HEK293 (cell line): ENCODE measurements around the gene TMX2.

Experiments used
- CTCF ChIA-PET: fragments of 350-600 bp; formaldehyde crosslinking; extraction: SDS; loops from one replicate; lab custom pipeline; 2021; ENCODE audit warnings: antibody characterized with exemption; lab: Yijun Ruan, JAX
- POLR2A ChIA-PET: fragments of 300-600 bp; formaldehyde crosslinking; extraction: SDS; loops from one replicate; lab custom pipeline; 2020; ENCODE audit warnings: antibody characterized with exemption, inconsistent platforms; lab: Yijun Ruan, JAX
- H3K27ac ChIP-seq: fragments of 200-500 bp; sonication (Bioruptor generic); 2 replicates; pipeline ENCODE4 v1.5.1; 2014; ENCODE audit warnings: low read depth, low read length, control low read depth, inconsistent platforms; ENCODE audit errors: extremely low read depth
- H3K36me3 ChIP-seq, 2 experiments: fragments of 200-500 bp in 1 of 2; sonication (Bioruptor generic) in 1 of 2; 1 replicate in 1 of 2; 2 replicates in 1 of 2; pipeline ENCODE4 v1.5.1; 2014 to 2017; ENCODE audit warnings: inconsistent platforms in 2 of 2, low read length in 2 of 2; ENCODE audit not compliant: control insufficient read depth in 2 of 2, insufficient read depth in 1 of 2
- H3K4me1 ChIP-seq: fragments of 200-500 bp; sonication (Bioruptor generic); 2 replicates; pipeline ENCODE4 v1.5.1; 2014; ENCODE audit warnings: mild to moderate bottlenecking, low read length, inconsistent platforms; ENCODE audit not compliant: control insufficient read depth, insufficient read depth
- H3K4me3 ChIP-seq: 2 replicates; pipeline ENCODE4 v1.5.1; 2011; ENCODE audit warnings: low read depth, mild to moderate bottlenecking, control low read depth, low read length, moderate library complexity
- H3K9me3 ChIP-seq: fragments of 200-500 bp; sonication (Bioruptor generic); 2 replicates; pipeline ENCODE4 v1.5.1; 2014; ENCODE audit warnings: low read depth, low read length, inconsistent platforms; ENCODE audit not compliant: control insufficient read depth, insufficient read depth
- INSM2 ChIP-seq: fragments of 450-650 bp; formaldehyde crosslinking; IDR thresholded peaks from 2 replicates; pipeline ENCODE4 v1.5.1; 2016; ENCODE audit warnings: missing biosample characterization, missing genetic modification characterization
- KLF16 ChIP-seq: fragments of 450-650 bp; formaldehyde crosslinking; IDR thresholded peaks from 2 replicates; pipeline ENCODE4 v1.5.1; 2017; ENCODE audit warnings: missing biosample characterization, missing genetic modification characterization
- PRDM2 ChIP-seq: fragments of 450-650 bp; formaldehyde crosslinking; IDR thresholded peaks from 2 replicates; pipeline ENCODE4 v1.5.1; 2016; ENCODE audit warnings: missing biosample characterization, missing genetic modification characterization, borderline replicate concordance
- RBAK ChIP-seq: fragments of 450-650 bp; formaldehyde crosslinking; IDR thresholded peaks from 2 replicates; pipeline ENCODE4 v1.5.1; 2016; ENCODE audit warnings: missing biosample characterization, missing genetic modification characterization
- SCRT1 ChIP-seq: fragments of 450-650 bp; formaldehyde crosslinking; IDR thresholded peaks from 2 replicates; pipeline ENCODE4 v1.5.1; 2016; ENCODE audit warnings: missing biosample characterization, missing genetic modification characterization, borderline replicate concordance
- SETDB1 ChIP-seq: IDR thresholded peaks from one replicate; pipeline ENCODE4 v1.6.1; 2017; ENCODE audit warnings: mild to moderate bottlenecking, low read length, moderate library complexity, mixed read lengths; ENCODE audit not compliant: insufficient read length
- SP7 ChIP-seq: fragments of 450-650 bp; formaldehyde crosslinking; IDR thresholded peaks from 2 replicates; pipeline ENCODE4 v1.5.1; 2016; ENCODE audit warnings: missing biosample characterization, missing genetic modification characterization
- WT1 ChIP-seq: fragments of 450-650 bp; formaldehyde crosslinking; IDR thresholded peaks from 2 replicates; pipeline ENCODE4 v1.5.1; 2016; ENCODE audit warnings: missing biosample characterization, missing genetic modification characterization
- ZEB2 ChIP-seq: fragments of 450-650 bp; formaldehyde crosslinking; IDR thresholded peaks from 2 replicates; pipeline ENCODE4 v1.5.1; 2016; ENCODE audit warnings: missing biosample characterization, missing genetic modification characterization
- ZIC2 ChIP-seq: fragments of 450-650 bp; formaldehyde crosslinking; IDR thresholded peaks from 2 replicates; pipeline ENCODE4 v1.5.1; 2016; ENCODE audit warnings: missing biosample characterization, missing genetic modification characterization
- ZNF16 ChIP-seq: fragments of 450-650 bp; formaldehyde crosslinking; IDR thresholded peaks from 2 replicates; pipeline ENCODE4 v1.5.1; 2016; ENCODE audit warnings: low read depth, missing biosample characterization, missing genetic modification characterization
- ZNF280C ChIP-seq: fragments of 450-650 bp; formaldehyde crosslinking; IDR thresholded peaks from 2 replicates; pipeline ENCODE4 v1.5.1; 2016; ENCODE audit warnings: missing biosample characterization, missing genetic modification characterization
- ZNF354C ChIP-seq: fragments of 450-650 bp; formaldehyde crosslinking; IDR thresholded peaks from 2 replicates; pipeline ENCODE4 v1.5.1; 2016; ENCODE audit warnings: missing biosample characterization, missing genetic modification characterization, low read depth, borderline replicate concordance
- ZNF394 ChIP-seq: fragments of 450-650 bp; formaldehyde crosslinking; IDR thresholded peaks from 2 replicates; pipeline ENCODE4 v1.5.1; 2016; ENCODE audit warnings: missing biosample characterization, missing genetic modification characterization, mild to moderate bottlenecking, moderate library complexity, borderline replicate concordance
- ZNF596 ChIP-seq: fragments of 450-650 bp; IDR thresholded peaks from 2 replicates; pipeline ENCODE4 v1.5.0; 2018; ENCODE audit warnings: missing biosample characterization, mild to moderate bottlenecking, missing genetic modification characterization, moderate library complexity
- ZNF654 ChIP-seq: fragments of 450-650 bp; formaldehyde crosslinking; IDR thresholded peaks from 2 replicates; pipeline ENCODE4 v1.5.1; 2016; ENCODE audit warnings: low read depth, missing biosample characterization, missing genetic modification characterization
- ZNF670 ChIP-seq: fragments of 450-650 bp; formaldehyde crosslinking; IDR thresholded peaks from 2 replicates; pipeline ENCODE4 v1.5.1; 2016; ENCODE audit warnings: missing biosample characterization, missing genetic modification characterization, low read depth
- ZXDB ChIP-seq: fragments of 450-650 bp; formaldehyde crosslinking; IDR thresholded peaks from 2 replicates; pipeline ENCODE4 v1.5.1; 2016; ENCODE audit warnings: missing biosample characterization, missing genetic modification characterization
- TF ChIP-seq, protein P1 (sequence below): fragments of 450-650 bp; formaldehyde crosslinking; IDR thresholded peaks from 2 replicates; pipeline ENCODE4 v1.5.1; 2017; ENCODE audit warnings: missing biosample characterization, missing genetic modification characterization
- TF ChIP-seq, protein P2 (sequence below): fragments of 450-650 bp; formaldehyde crosslinking; IDR thresholded peaks from 2 replicates; pipeline ENCODE4 v1.5.1; 2016; ENCODE audit warnings: missing biosample characterization, missing genetic modification characterization
- TF ChIP-seq, protein P3 (sequence below): fragments of 450-650 bp; IDR thresholded peaks from 2 replicates; pipeline ENCODE4 v1.5.1; 2018; ENCODE audit warnings: missing biosample characterization, mild to moderate bottlenecking, missing genetic modification characterization

Gene TMX2

DNA sequence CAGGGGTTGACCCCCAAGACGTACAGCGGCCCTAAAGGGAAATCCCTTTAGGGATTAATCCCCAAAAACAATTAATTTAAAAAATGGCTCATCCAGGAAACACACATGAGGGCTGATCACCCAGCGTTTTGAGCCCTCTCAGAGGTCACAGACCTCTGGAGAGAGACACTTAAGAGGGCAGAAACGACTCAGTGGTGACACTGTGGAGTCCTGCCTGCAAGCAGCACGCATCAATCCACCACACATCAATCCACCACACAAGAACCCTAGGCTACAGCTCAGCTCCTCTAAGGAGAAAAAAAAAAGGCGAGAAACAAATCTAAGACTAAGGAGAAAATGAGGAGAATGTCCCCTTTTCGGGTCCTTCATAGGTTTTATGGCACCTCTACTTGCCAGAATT, 16.4 kb downstream of the TMX2 start (continued):
- TF ChIP-seq, protein P1, sequence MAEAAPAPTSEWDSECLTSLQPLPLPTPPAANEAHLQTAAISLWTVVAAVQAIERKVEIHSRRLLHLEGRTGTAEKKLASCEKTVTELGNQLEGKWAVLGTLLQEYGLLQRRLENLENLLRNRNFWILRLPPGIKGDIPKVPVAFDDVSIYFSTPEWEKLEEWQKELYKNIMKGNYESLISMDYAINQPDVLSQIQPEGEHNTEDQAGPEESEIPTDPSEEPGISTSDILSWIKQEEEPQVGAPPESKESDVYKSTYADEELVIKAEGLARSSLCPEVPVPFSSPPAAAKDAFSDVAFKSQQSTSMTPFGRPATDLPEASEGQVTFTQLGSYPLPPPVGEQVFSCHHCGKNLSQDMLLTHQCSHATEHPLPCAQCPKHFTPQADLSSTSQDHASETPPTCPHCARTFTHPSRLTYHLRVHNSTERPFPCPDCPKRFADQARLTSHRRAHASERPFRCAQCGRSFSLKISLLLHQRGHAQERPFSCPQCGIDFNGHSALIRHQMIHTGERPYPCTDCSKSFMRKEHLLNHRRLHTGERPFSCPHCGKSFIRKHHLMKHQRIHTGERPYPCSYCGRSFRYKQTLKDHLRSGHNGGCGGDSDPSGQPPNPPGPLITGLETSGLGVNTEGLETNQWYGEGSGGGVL = no peak
- TF ChIP-seq ZNF654 (tag by site-specific recombination) (no peak), ZEB2 (tag by site-specific recombination) (no peak), ZNF670 (tag by site-specific recombination) (no peak), WT1 (tag by site-specific recombination) (no peak), RBAK (tag by site-specific recombination) (no peak), KLF16 (tag by site-specific recombination) (no peak), ZNF280C (tag by site-specific recombination) (no peak), SETDB1 (no peak)

DNA sequence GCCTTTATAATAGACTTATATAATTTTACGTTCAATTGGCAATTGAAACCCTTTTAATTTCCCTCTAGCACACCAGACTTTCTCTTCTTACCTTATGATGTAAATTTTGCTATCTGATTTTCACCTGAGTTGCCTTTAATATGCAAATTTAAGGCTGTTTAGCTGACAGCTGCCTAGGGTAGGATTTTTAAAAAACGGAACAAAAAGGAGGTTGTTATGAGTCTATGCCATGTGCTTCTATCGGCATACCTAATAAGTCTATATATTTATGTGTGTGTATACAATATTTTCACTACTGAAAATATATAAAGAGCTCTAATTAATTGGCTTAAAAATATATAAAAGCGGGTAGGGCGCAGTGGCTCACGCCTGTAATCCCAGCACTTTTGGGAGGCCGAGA, 17.1 kb downstream of the TMX2 start:
- ChIA-PET CTCF (no interaction called here), POLR2A (no interaction called here)
- Histone ChIP-seq H3K4me3 (no peak overlapping the region), H3K36me3 (no peaks in the 10 kb centered on the region), H3K4me1 (no peaks in the 10 kb centered on the region), H3K9me3 (no peaks in the 10 kb centered on the region), H3K27ac (no peak overlapping the region)
- TF ChIP-seq, protein P2, sequence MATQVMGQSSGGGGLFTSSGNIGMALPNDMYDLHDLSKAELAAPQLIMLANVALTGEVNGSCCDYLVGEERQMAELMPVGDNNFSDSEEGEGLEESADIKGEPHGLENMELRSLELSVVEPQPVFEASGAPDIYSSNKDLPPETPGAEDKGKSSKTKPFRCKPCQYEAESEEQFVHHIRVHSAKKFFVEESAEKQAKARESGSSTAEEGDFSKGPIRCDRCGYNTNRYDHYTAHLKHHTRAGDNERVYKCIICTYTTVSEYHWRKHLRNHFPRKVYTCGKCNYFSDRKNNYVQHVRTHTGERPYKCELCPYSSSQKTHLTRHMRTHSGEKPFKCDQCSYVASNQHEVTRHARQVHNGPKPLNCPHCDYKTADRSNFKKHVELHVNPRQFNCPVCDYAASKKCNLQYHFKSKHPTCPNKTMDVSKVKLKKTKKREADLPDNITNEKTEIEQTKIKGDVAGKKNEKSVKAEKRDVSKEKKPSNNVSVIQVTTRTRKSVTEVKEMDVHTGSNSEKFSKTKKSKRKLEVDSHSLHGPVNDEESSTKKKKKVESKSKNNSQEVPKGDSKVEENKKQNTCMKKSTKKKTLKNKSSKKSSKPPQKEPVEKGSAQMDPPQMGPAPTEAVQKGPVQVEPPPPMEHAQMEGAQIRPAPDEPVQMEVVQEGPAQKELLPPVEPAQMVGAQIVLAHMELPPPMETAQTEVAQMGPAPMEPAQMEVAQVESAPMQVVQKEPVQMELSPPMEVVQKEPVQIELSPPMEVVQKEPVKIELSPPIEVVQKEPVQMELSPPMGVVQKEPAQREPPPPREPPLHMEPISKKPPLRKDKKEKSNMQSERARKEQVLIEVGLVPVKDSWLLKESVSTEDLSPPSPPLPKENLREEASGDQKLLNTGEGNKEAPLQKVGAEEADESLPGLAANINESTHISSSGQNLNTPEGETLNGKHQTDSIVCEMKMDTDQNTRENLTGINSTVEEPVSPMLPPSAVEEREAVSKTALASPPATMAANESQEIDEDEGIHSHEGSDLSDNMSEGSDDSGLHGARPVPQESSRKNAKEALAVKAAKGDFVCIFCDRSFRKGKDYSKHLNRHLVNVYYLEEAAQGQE (tag by site-specific recombination) = no peak
- TF ChIP-seq ZXDB (tag by site-specific recombination) (no peak), PRDM2 (tag by site-specific recombination) (no peak), ZNF16 (no peak), ZIC2 (tag by site-specific recombination) (no peak), ZNF394 (tag by site-specific recombination) (no peak), SCRT1 (tag by site-specific recombination) (no peak), SP7 (no peak), ZNF596 (tag by site-specific recombination) (no peak), ZNF354C (tag by site-specific recombination) (no peak), INSM2 (tag by site-specific recombination) (no peak)
- TF ChIP-seq, protein P3, sequence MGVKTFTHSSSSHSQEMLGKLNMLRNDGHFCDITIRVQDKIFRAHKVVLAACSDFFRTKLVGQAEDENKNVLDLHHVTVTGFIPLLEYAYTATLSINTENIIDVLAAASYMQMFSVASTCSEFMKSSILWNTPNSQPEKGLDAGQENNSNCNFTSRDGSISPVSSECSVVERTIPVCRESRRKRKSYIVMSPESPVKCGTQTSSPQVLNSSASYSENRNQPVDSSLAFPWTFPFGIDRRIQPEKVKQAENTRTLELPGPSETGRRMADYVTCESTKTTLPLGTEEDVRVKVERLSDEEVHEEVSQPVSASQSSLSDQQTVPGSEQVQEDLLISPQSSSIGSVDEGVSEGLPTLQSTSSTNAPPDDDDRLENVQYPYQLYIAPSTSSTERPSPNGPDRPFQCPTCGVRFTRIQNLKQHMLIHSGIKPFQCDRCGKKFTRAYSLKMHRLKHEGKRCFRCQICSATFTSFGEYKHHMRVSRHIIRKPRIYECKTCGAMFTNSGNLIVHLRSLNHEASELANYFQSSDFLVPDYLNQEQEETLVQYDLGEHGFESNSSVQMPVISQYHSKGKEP (tag by site-specific recombination) = no peak
